Neural progenitor cell (in vitro differentiated cells): ENCODE data around the gene ATXN7. TPM values are rescaled to one million over a fixed set of nuclear protein-coding genes. Genes with fewer than 3 reads are reported as not detected.

Experiments used
- DNase-seq: peaks from one replicate; pipeline ENCODE4 v3.0.0-alpha.2; 2016; ENCODE audit warnings: low spot score
- H2AFZ ChIP-seq: fragments of 200-600 bp; sonication (generic); replicated peaks from 2 replicates; pipeline ENCODE4 v1.6.1; 2016; ENCODE audit warnings: antibody characterized with exemption
- H3F3A ChIP-seq: fragments of 200-600 bp; sonication (generic); 2 replicates; pipeline ENCODE4 v1.6.1; 2016; ENCODE audit warnings: antibody characterized with exemption, low read depth
- H3K27ac ChIP-seq: fragments of 200-600 bp; sonication (generic); 2 replicates; pipeline ENCODE4 v1.5.1; 2016; ENCODE audit warnings: mild to moderate bottlenecking
- H3K27me3 ChIP-seq: fragments of 200-600 bp; sonication (generic); 2 replicates; pipeline ENCODE4 v1.6.1; 2016; ENCODE audit warnings: mild to moderate bottlenecking, moderate library complexity
- H3K36me3 ChIP-seq: fragments of 200-600 bp; sonication (generic); 2 replicates; pipeline ENCODE4 v1.5.1; 2016
- H3K4me1 ChIP-seq: fragments of 200-600 bp; sonication (generic); 2 replicates; pipeline ENCODE4 v1.6.1; 2016; ENCODE audit warnings: mixed run types
- H3K4me2 ChIP-seq: fragments of 200-600 bp; sonication (generic); 2 replicates; pipeline ENCODE4 v1.6.1; 2016
- H3K4me3 ChIP-seq: fragments of 200-600 bp; sonication (generic); 2 replicates; pipeline ENCODE4 v1.5.1; 2016
- H3K79me2 ChIP-seq: fragments of 200-600 bp; sonication (generic); 2 replicates; pipeline ENCODE4 v1.6.1; 2016; ENCODE audit warnings: low read depth
- H3K9ac ChIP-seq: fragments of 200-600 bp; sonication (generic); 2 replicates; pipeline ENCODE4 v1.6.1; 2016
- H3K9me3 ChIP-seq: fragments of 200-600 bp; sonication (generic); 2 replicates; pipeline ENCODE4 v1.5.1; 2016; ENCODE audit warnings: low read depth
- H4K20me1 ChIP-seq: fragments of 200-600 bp; sonication (generic); 2 replicates; pipeline ENCODE4 v1.6.1; 2016; ENCODE audit warnings: low read depth
- H3K27ac Mint-ChIP-seq: 3 replicates; pipeline ENCODE4 v1.8.0; 2021; ENCODE audit warnings: mixed read lengths
- H3K27me3 Mint-ChIP-seq: 2 replicates; pipeline ENCODE4 v1.8.0; 2022; ENCODE audit warnings: low read depth, mild to moderate bottlenecking, inconsistent platforms, moderate library complexity, mixed read lengths; ENCODE audit not compliant: insufficient read depth
- H3K36me3 Mint-ChIP-seq: 3 replicates; pipeline ENCODE4 v1.8.0; 2021; ENCODE audit warnings: mixed read lengths
- H3K4me1 Mint-ChIP-seq: 3 replicates; pipeline ENCODE4 v1.8.0; 2021; ENCODE audit warnings: mixed read lengths
- H3K4me3 Mint-ChIP-seq: 3 replicates; pipeline ENCODE4 v1.8.0; 2021; ENCODE audit warnings: mild to moderate bottlenecking, moderate library complexity, mixed read lengths
- H3K9me3 Mint-ChIP-seq: 3 replicates; pipeline ENCODE4 v1.8.0; 2020; ENCODE audit warnings: mixed read lengths
- EZH2 ChIP-seq: fragments of 200-600 bp; sonication (generic); IDR thresholded peaks from 2 replicates; pipeline ENCODE4 v1.6.1; 2017; ENCODE audit warnings: antibody characterized with exemption, mild to moderate bottlenecking, moderate library complexity
- EZH2phosphoT487 ChIP-seq: fragments of 200-600 bp; sonication (generic); IDR thresholded peaks from 2 replicates; pipeline ENCODE4 v1.6.1; 2017; ENCODE audit warnings: antibody characterized with exemption
- total RNA-seq: library from RNA; depleted of rRNA; stranded (reverse); fragments of >200 nt; gene quantifications from 2 replicates; pipeline ENCODE4 v1.2.3, GENCODE V29; 2015; ENCODE audit warnings: low replicate concordance
- TF ChIP-seq, protein P1 (sequence below): fragments of 200-600 bp; sonication (generic); IDR thresholded peaks from 2 replicates; pipeline ENCODE4 v1.5.1; 2017; ENCODE audit warnings: antibody characterized with exemption, mild to moderate bottlenecking

Gene ATXN7
- total RNA-seq, 1 donor from 2014 or later = 30.4 TPM

- Histone ChIP-seq H3K4me3 (no peak overlapping the region), H4K20me1 (peaks cover 14% of the 10 kb centered on the region), H3K4me1 (no peaks in the 10 kb centered on the region), H3K9me3 (no peaks in the 10 kb centered on the region), H3K36me3 (peaks cover 35% of the 10 kb centered on the region), H3F3A (no peaks in the 10 kb centered on the region), H3K9ac (no peak overlapping the region), H3K27me3 (no peaks in the 10 kb centered on the region), H3K4me2 (no peak overlapping the region), H3K27ac (no peak overlapping the region), H2AFZ (no peak overlapping the region), H3K79me2 (peaks cover 6% of the 10 kb centered on the region)
- H3K4me1 Mint-ChIP-seq = no peaks in the 10 kb centered on the region
- no peak for TF ChIP-seq EZH2phosphoT487
- TF ChIP-seq, protein P1, sequence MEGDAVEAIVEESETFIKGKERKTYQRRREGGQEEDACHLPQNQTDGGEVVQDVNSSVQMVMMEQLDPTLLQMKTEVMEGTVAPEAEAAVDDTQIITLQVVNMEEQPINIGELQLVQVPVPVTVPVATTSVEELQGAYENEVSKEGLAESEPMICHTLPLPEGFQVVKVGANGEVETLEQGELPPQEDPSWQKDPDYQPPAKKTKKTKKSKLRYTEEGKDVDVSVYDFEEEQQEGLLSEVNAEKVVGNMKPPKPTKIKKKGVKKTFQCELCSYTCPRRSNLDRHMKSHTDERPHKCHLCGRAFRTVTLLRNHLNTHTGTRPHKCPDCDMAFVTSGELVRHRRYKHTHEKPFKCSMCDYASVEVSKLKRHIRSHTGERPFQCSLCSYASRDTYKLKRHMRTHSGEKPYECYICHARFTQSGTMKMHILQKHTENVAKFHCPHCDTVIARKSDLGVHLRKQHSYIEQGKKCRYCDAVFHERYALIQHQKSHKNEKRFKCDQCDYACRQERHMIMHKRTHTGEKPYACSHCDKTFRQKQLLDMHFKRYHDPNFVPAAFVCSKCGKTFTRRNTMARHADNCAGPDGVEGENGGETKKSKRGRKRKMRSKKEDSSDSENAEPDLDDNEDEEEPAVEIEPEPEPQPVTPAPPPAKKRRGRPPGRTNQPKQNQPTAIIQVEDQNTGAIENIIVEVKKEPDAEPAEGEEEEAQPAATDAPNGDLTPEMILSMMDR = no peak
- TF ChIP-seq EZH2 = no peak
- peaks cover 29% of the 10 kb centered on the region for H3K36me3 Mint-ChIP-seq
- no peak overlapping the region for H3K4me3 Mint-ChIP-seq
- DNase-seq = no peak
- H3K27ac Mint-ChIP-seq = no peak overlapping the region
- H3K27me3 Mint-ChIP-seq = peaks cover 2% of the 10 kb centered on the region
- H3K9me3 Mint-ChIP-seq = no peaks in the 10 kb centered on the region
These were observed 145.9 kb downstream of the ATXN7 start for GRCh38 chr3:64009528-64009927.

DNA sequence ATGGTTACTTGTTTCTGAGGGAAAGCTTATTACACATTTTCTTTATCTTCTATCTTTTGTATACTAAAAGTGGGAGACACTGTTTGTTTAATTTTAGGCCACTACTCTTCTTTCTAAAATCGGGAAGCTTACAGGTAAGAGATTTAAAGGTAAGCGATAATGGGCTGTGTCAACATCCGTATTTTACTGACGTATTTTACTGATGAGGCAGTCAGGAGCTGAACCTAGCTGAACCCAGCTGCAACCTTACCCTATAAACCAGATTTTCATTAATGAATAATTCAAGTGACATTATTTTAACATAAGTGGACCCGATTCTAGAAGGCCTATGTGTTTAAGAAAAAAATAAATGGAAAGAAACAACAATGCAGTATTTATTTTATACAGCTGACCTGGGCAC lies 146.5 kb downstream of the ATXN7 start:
- Histone ChIP-seq H3K27me3 (no peaks in the 10 kb centered on the region), H3K4me2 (no peak overlapping the region), H3K27ac (no peak overlapping the region), H4K20me1 (peaks cover 14% of the 10 kb centered on the region), H3K9me3 (no peaks in the 10 kb centered on the region), H2AFZ (no peak overlapping the region), H3K9ac (no peak overlapping the region), H3K79me2 (peaks cover 6% of the 10 kb centered on the region), H3K36me3 (peaks cover 35% of the 10 kb centered on the region), H3K4me3 (no peak overlapping the region), H3K4me1 (no peaks in the 10 kb centered on the region), H3F3A (no peaks in the 10 kb centered on the region)
- Mint-ChIP-seq H3K36me3 (peaks cover 32% of the 10 kb centered on the region), H3K27me3 (peaks cover 2% of the 10 kb centered on the region), H3K27ac (no peak overlapping the region), H3K4me1 (no peaks in the 10 kb centered on the region), H3K4me3 (no peak overlapping the region), H3K9me3 (no peaks in the 10 kb centered on the region)
- no peak for DNase-seq
- TF ChIP-seq, protein P1 = no peak
- no peak for TF ChIP-seq EZH2
- TF ChIP-seq EZH2phosphoT487 = no peak

GRCh38 chr3:64011685-64012084 lies 148.0 kb downstream of the ATXN7 start:
- H3K4me2 ChIP-seq = no peak overlapping the region
- H3K27ac ChIP-seq = no peak overlapping the region
- Mint-ChIP-seq H3K9me3 (no peaks in the 10 kb centered on the region), H3K36me3 (peaks cover 35% of the 10 kb centered on the region), H3K4me1 (no peaks in the 10 kb centered on the region), H3K27me3 (peaks cover 2% of the 10 kb centered on the region), H3K4me3 (no peak overlapping the region), H3K27ac (no peak overlapping the region)
- H3K36me3 ChIP-seq = peaks cover 35% of the 10 kb centered on the region
- DNase-seq = no peak
- H3K9me3 ChIP-seq = no peaks in the 10 kb centered on the region
- H2AFZ ChIP-seq = no peak overlapping the region
- H3K4me1 ChIP-seq = no peaks in the 10 kb centered on the region
- peaks cover 12% of the 10 kb centered on the region for H4K20me1 ChIP-seq
- TF ChIP-seq, protein P1 = no peak
- no peak for TF ChIP-seq EZH2
- no peak for TF ChIP-seq EZH2phosphoT487
- H3K4me3 ChIP-seq = no peak overlapping the region
- peaks cover 6% of the 10 kb centered on the region for H3K79me2 ChIP-seq
- H3F3A ChIP-seq = peaks cover 3% of the 10 kb centered on the region
- H3K27me3 ChIP-seq = no peaks in the 10 kb centered on the region
- H3K9ac ChIP-seq = no peak overlapping the region
